HCT116 (cell line): ENCODE results near the gene MTUS2. TPM values are rescaled to one million over a fixed set of nuclear protein-coding genes. Genes with fewer than 3 reads are reported as not detected.

Experiments used
- ATAC-seq: fragments of 200-7000 bp; cut with Tn5 transposase; 2 replicates; pipeline ENCODE4 v1.9.1; 2020; ENCODE audit warnings: mild to moderate bottlenecking, moderate library complexity
- BruUV-seq: library from RNA; stranded (reverse); fragments of 400-500 nt; replicated peaks from 2 replicates; lab custom pipeline; 2021; lab: Mats Ljungman, UMichigan
- CTCF ChIA-PET: fragments of 300-600 bp; sonication (Branson Sonifier 250); formaldehyde crosslinking; loops from one replicate; lab custom pipeline; 2021; ENCODE audit warnings: antibody characterized with exemption; lab: Charles Lee
- POLR2A ChIA-PET: fragments of 300-600, 350-600 bp; sonication (Branson Sonifier 250); formaldehyde crosslinking; loops from one replicate; lab custom pipeline; 2021; ENCODE audit warnings: antibody characterized with exemption; lab: Charles Lee
- RAD21 ChIA-PET, 2 experiments: fragments of 300-600 bp; sonication (Branson Sonifier 250); formaldehyde crosslinking; loops; one replicate each; lab custom pipeline; 2023; ENCODE audit warnings: low total read pairs in 2 of 2; ENCODE audit not compliant: uncharacterized antibody in 2 of 2, unreplicated experiment in 2 of 2, low non-redundant PET in 1 of 2; lab: Charles Lee
- DNase-seq: peaks from one replicate; pipeline ENCODE4 v3.0.0-alpha.2; 2010; ENCODE audit warnings: low read depth, low spot score
- H2AFZ ChIP-seq: fragments of 200-600 bp; shearing (Covaris generic), sonication (generic); 2 replicates; pipeline ENCODE4 v1.6.1; 2017; ENCODE audit warnings: low read depth, mixed run types, mixed read lengths, antibody characterized with exemption, low read length; ENCODE audit not compliant: poor library complexity, severe bottlenecking
- H3K27ac ChIP-seq: 2 replicates; pipeline ENCODE4 v1.5.1; 2012; ENCODE audit warnings: low read depth, low read length
- H3K27me3 ChIP-seq: fragments of 200-600 bp; sonication (generic); 2 replicates; pipeline ENCODE4 v1.6.1; 2016; ENCODE audit warnings: mixed run types, low read length, mixed read lengths; ENCODE audit not compliant: insufficient read depth
- H3K36me3 ChIP-seq, 2 experiments: fragments of 200-500 bp in 1 of 2; fragments of 200-600 bp in 1 of 2; sonication (Bioruptor generic) in 1 of 2; sonication (generic) in 1 of 2; 2 replicates each; pipeline versions ENCODE4 v1.5.1 to v1.6.1; 2014 to 2016; ENCODE audit warnings: low read length in 2 of 2, inconsistent platforms in 1 of 2, mixed read lengths in 1 of 2, mixed run types in 1 of 2; ENCODE audit not compliant: insufficient read depth in 2 of 2, control insufficient read depth in 1 of 2
- H3K4me1 ChIP-seq, 2 experiments: fragments of 200-600 bp in 1 of 2; sonication (generic) in 1 of 2; 2 replicates each; pipeline versions ENCODE4 v1.5.1 to v1.6.1; 2012 to 2017; ENCODE audit warnings: low read length in 2 of 2, inconsistent platforms in 1 of 2, mild to moderate bottlenecking in 1 of 2, mixed read lengths in 1 of 2, mixed run types in 1 of 2, moderate library complexity in 1 of 2; ENCODE audit not compliant: insufficient read depth in 2 of 2, control insufficient read depth in 1 of 2
- H3K4me2 ChIP-seq: fragments of 200-600 bp; sonication (generic); 2 replicates; pipeline ENCODE4 v1.6.1; 2017; ENCODE audit warnings: mixed run types, low read length, mixed read lengths
- H3K4me3 ChIP-seq, 2 experiments: fragments of 200-600 bp in 1 of 2; sonication (generic) in 1 of 2; replicated peaks in 1 of 2; 2 replicates each; pipeline ENCODE4 v1.5.1; 2011 to 2016; ENCODE audit warnings: low read length in 2 of 2, control low read depth in 1 of 2, low read depth in 1 of 2, mild to moderate bottlenecking in 1 of 2, mixed read lengths in 1 of 2, mixed run types in 1 of 2
- H3K79me2 ChIP-seq: fragments of 200-600 bp; sonication (generic); 2 replicates; pipeline ENCODE4 v1.6.1; 2017; ENCODE audit warnings: mild to moderate bottlenecking, mixed run types, low read length, moderate library complexity, mixed read lengths; ENCODE audit not compliant: insufficient read depth
- H3K9ac ChIP-seq: fragments of 200-600 bp; sonication (generic); 2 replicates; pipeline ENCODE4 v1.6.1; 2016; ENCODE audit warnings: low read length, mixed read lengths
- H3K9me2 ChIP-seq: fragments of 200-600 bp; sonication (generic), shearing (Covaris generic); 2 replicates; pipeline ENCODE4 v1.6.1; 2017; ENCODE audit warnings: mixed run types, mild to moderate bottlenecking, moderate library complexity; ENCODE audit not compliant: insufficient read depth
- H3K9me3 ChIP-seq, 2 experiments: fragments of 200-500 bp in 1 of 2; fragments of 200-600 bp in 1 of 2; sonication (Bioruptor generic) in 1 of 2; sonication (generic) in 1 of 2; 2 replicates each; pipeline ENCODE4 v1.6.1; 2014 to 2017; ENCODE audit warnings: low read length in 2 of 2, mixed read lengths in 2 of 2, inconsistent platforms in 1 of 2, low read depth in 1 of 2, mild to moderate bottlenecking in 1 of 2, mixed run types in 1 of 2, moderate library complexity in 1 of 2; ENCODE audit not compliant: control insufficient read depth in 1 of 2, insufficient read depth in 1 of 2
- H4K20me1 ChIP-seq: fragments of 200-600 bp; sonication (generic), shearing (Covaris generic); 2 replicates; pipeline ENCODE4 v1.6.1; 2017; ENCODE audit warnings: mixed run types, mild to moderate bottlenecking, moderate library complexity; ENCODE audit not compliant: insufficient read depth
- ATF3 ChIP-seq: IDR thresholded peaks from 2 replicates; pipeline ENCODE4 v1.6.1; 2012
- CTCF ChIP-seq, 3 experiments: fragments of 200-600 bp in 1 of 3; sonication (generic) in 1 of 3; IDR thresholded peaks in 2 of 3; conservative IDR thresholded peaks in 1 of 3; 2 replicates each; pipeline ENCODE4 v1.5.1; 2012 to 2017; ENCODE audit warnings: low read depth in 2 of 3, low read length in 2 of 3, antibody characterized with exemption in 1 of 3, borderline replicate concordance in 1 of 3, control low read depth in 1 of 3, mild to moderate bottlenecking in 1 of 3, mixed read lengths in 1 of 3, mixed run types in 1 of 3, moderate library complexity in 1 of 3; ENCODE audit not compliant: insufficient read depth in 1 of 3
- FOSL1 ChIP-seq: IDR thresholded peaks from 2 replicates; pipeline ENCODE4 v1.6.1; 2012; ENCODE audit warnings: low read depth
- RAD21 ChIP-seq: IDR thresholded peaks from 2 replicates; pipeline ENCODE4 v1.6.1; 2012; ENCODE audit warnings: low read depth, mild to moderate bottlenecking
- SIN3A ChIP-seq: IDR thresholded peaks from 2 replicates; pipeline ENCODE4 v1.6.1; 2012; ENCODE audit warnings: low read depth
- SP1 ChIP-seq: IDR thresholded peaks from 2 replicates; pipeline ENCODE4 v1.6.1; 2012; ENCODE audit warnings: low read depth
- intact Hi-C: fragments of 100-400 bp; cut with micrococcal nuclease; formaldehyde crosslinking; loops from 2 replicates; pipeline ENCODE4 v1.10.0; 2022
- total RNA-seq: library from RNA; stranded (reverse); gene quantifications from one replicate; pipeline ENCODE4 v1.2.1, GENCODE V29; 2021; ENCODE audit not compliant: unreplicated experiment

The MTUS2 gene
- total RNA-seq, 1 experiment from 2014 or later: 0.02 TPM

GRCh38 chr13:28817204-28817603 lies 2.9 kb upstream of the MTUS2 start:
- CTCF ChIA-PET: interaction anchor here (0.9 to 1.2 kb wide), 5 partner anchors 9 to 758 kb away, joined by 3 to 6 read pairs (median 4); no protein-coding TSS in a partner anchor
- H3K79me2 ChIP-seq: no peaks in the 10 kb centered on the region
- no peak overlapping the region for H3K9ac ChIP-seq
- DNase-seq (no peak), ATAC-seq (0 out of 2 replicates have a peak, but pooled peaks have one; percentile 19)
- H2AFZ ChIP-seq: no peak overlapping the region
- H3K4me2 ChIP-seq: no peak overlapping the region
- RAD21 ChIA-PET: no interaction called here
- no TSS peak for BruUV-seq
- H3K36me3 ChIP-seq: no peaks in the 10 kb centered on the region
- POLR2A ChIA-PET: no interaction called here
- TF ChIP-seq ATF3: no peak
- TF ChIP-seq CTCF (IDR thresholded peaks at IDR 0.05 in 2 of 3, conservative IDR thresholded peaks at IDR 0.05 in 1 of 3; ENCODE audit: borderline replicate concordance in 1 of 3, insufficient read depth in 1 of 3, low read depth in 2 of 3, low read length in 2 of 3): peak; percentile 17 to 67 (median 60); a peak in 5 of 6 replicates
- TF ChIP-seq RAD21: peak; percentile 20; the same call in 1 of the 2 replicates
- H3K9me3 ChIP-seq: no peaks in the 10 kb centered on the region
- no peak overlapping the region for H3K4me3 ChIP-seq
- no peaks in the 10 kb centered on the region for H3K9me2 ChIP-seq
- peaks cover 18% of the 10 kb centered on the region; the same call in 1 of the 2 replicates for H3K27me3 ChIP-seq
- H3K4me1 ChIP-seq: peaks cover 3 to 8% of the 10 kb centered on the region in 2 experiments; a peak in 2 of 4 replicates
- H4K20me1 ChIP-seq: no peaks in the 10 kb centered on the region
- intact Hi-C loops: no loop called here
- no peak overlapping the region for H3K27ac ChIP-seq

- H3K9me2 ChIP-seq: no peaks in the 10 kb centered on the region
- BruUV-seq: no TSS peak
- H3K36me3 ChIP-seq: no peaks in the 10 kb centered on the region
- H3K27me3 ChIP-seq: peaks cover 19% of the 10 kb centered on the region; the same call in 1 of the 2 replicates
- H2AFZ ChIP-seq: peak overlapping the region; percentile 3
- no peak overlapping the region for H3K9ac ChIP-seq
- H4K20me1 ChIP-seq: no peaks in the 10 kb centered on the region
- peak overlapping the region; percentile 63 for H3K4me2 ChIP-seq
- ATAC-seq (no peak), DNase-seq (no peak)
- CTCF ChIA-PET: interaction anchor here (1.0 kb wide), 1 partner anchor 23 kb away, joined by 4 read pairs; no protein-coding TSS in a partner anchor
- H3K79me2 ChIP-seq: no peaks in the 10 kb centered on the region
- TF ChIP-seq CTCF (IDR thresholded peaks at IDR 0.05 in 2 of 3, conservative IDR thresholded peaks at IDR 0.05 in 1 of 3; ENCODE audit: borderline replicate concordance in 1 of 3, insufficient read depth in 1 of 3, low read depth in 2 of 3, low read length in 2 of 3): no peak
- TF ChIP-seq SP1: no peak
- no peak for TF ChIP-seq ATF3
- TF ChIP-seq SIN3A: no peak
- no peak for TF ChIP-seq FOSL1
- intact Hi-C loops: no loop called here
- no peak overlapping the region for H3K27ac ChIP-seq
- peak overlapping the region; percentile 8 to 40; a peak in 3 of 4 replicates for H3K4me3 ChIP-seq
- no peaks in the 10 kb centered on the region for H3K9me3 ChIP-seq
- RAD21 ChIA-PET: no interaction called here
- peaks cover 3 to 8% of the 10 kb centered on the region in 2 experiments; a peak in 2 of 4 replicates for H3K4me1 ChIP-seq
- POLR2A ChIA-PET: no interaction called here
Measured at GRCh38 chr13:28819046-28819730, 951 bp upstream of the MTUS2 start.
